DND-41 (cell line): ENCODE data around the gene MR1.

Experiments
- EZH2 ChIP-seq: IDR thresholded peaks from 3 replicates; pipeline ENCODE4 v1.6.1; 2012; ENCODE audit warnings: borderline replicate concordance, low read depth, mild to moderate bottlenecking, moderate library complexity, low read length, inconsistent platforms; ENCODE audit not compliant: severe bottlenecking
- TF ChIP-seq, protein P1 (sequence below): IDR thresholded peaks from 2 replicates; pipeline ENCODE4 v1.5.1; 2012; ENCODE audit warnings: borderline replicate concordance, low read length, moderate library complexity, mild to moderate bottlenecking; ENCODE audit not compliant: poor library complexity, severe bottlenecking; ENCODE audit errors: extremely low read depth

DNA sequence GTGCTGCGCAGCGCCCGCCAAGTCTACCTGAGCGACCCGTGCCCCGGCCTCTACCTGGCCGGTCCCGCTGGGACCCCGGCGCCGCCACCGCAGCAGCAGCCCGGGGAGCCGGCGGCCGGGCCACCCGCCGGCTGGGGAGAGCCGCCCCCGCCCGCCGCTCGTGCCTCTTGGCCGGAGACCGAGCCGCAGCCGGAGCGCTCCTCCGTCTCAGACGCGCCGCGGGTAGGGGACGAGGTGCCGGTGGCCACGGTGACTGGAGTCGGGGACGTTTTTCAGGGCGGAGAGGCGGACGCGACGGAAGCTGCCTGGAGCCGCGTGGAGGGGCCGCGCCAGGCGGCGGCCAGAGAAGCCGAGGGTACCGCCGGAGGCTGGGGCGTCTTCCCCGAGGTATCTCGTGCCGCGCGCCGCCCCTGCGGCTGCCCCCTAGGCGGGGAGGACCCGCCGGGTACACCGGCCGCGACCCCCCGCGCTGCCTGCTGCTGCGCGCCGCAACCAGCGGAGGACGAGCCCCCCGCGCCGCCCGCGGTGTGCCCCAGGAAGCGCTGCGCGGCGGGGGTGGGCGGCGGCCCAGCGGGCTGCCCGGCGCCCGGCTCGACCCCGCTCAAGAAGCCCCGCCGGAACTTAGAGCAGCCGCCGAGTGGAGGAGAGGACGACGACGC is 55.4 kb downstream of the MR1 start:
- TF ChIP-seq, protein P1, sequence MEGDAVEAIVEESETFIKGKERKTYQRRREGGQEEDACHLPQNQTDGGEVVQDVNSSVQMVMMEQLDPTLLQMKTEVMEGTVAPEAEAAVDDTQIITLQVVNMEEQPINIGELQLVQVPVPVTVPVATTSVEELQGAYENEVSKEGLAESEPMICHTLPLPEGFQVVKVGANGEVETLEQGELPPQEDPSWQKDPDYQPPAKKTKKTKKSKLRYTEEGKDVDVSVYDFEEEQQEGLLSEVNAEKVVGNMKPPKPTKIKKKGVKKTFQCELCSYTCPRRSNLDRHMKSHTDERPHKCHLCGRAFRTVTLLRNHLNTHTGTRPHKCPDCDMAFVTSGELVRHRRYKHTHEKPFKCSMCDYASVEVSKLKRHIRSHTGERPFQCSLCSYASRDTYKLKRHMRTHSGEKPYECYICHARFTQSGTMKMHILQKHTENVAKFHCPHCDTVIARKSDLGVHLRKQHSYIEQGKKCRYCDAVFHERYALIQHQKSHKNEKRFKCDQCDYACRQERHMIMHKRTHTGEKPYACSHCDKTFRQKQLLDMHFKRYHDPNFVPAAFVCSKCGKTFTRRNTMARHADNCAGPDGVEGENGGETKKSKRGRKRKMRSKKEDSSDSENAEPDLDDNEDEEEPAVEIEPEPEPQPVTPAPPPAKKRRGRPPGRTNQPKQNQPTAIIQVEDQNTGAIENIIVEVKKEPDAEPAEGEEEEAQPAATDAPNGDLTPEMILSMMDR = no peak
- no peak for TF ChIP-seq EZH2
